Smooth muscle cell (in vitro differentiated cells): Measurements from ENCODE around the gene B4GALT2. TPM values are rescaled to one million over a fixed set of nuclear protein-coding genes. Genes with fewer than 3 reads are reported as not detected.

ENCODE experiments used
- DNase-seq: peaks from one replicate; lab custom pipeline; 2025; ENCODE audit not compliant: unreplicated experiment; lab: John Stamatoyannopoulos, UW
- H2AFZ ChIP-seq: fragments of 200-600 bp; sonication (generic); 2 replicates; pipeline ENCODE4 v1.6.0; 2016; ENCODE audit warnings: antibody characterized with exemption, low read depth, mild to moderate bottlenecking
- H3F3A ChIP-seq: fragments of 200-600 bp; sonication (generic); 2 replicates; pipeline ENCODE4 v1.6.0; 2017; ENCODE audit warnings: antibody characterized with exemption, low read depth
- H3K27ac ChIP-seq: fragments of 200-600 bp; sonication (generic); 2 replicates; pipeline ENCODE4 v1.5.1; 2016; ENCODE audit warnings: low read depth, mild to moderate bottlenecking
- H3K27me3 ChIP-seq: fragments of 200-600 bp; sonication (generic); 2 replicates; pipeline ENCODE4 v1.6.1; 2016; ENCODE audit warnings: low read depth, mild to moderate bottlenecking
- H3K36me3 ChIP-seq: fragments of 200-600 bp; sonication (generic); 2 replicates; pipeline ENCODE4 v1.5.1; 2016; ENCODE audit warnings: low read depth
- H3K4me1 ChIP-seq: fragments of 200-600 bp; sonication (generic); 2 replicates; pipeline ENCODE4 v1.5.1; 2016; ENCODE audit warnings: low read depth
- H3K4me2 ChIP-seq: fragments of 200-600 bp; sonication (generic); 2 replicates; pipeline ENCODE4 v1.6.0; 2016; ENCODE audit warnings: mild to moderate bottlenecking
- H3K4me3 ChIP-seq: fragments of 200-600 bp; sonication (generic); 2 replicates; pipeline ENCODE4 v1.5.1; 2016; ENCODE audit warnings: mild to moderate bottlenecking
- H3K79me2 ChIP-seq: fragments of 200-600 bp; sonication (generic); 2 replicates; pipeline ENCODE4 v1.6.0; 2016; ENCODE audit warnings: low read depth, mild to moderate bottlenecking
- H3K9ac ChIP-seq: fragments of 200-600 bp; sonication (generic); 2 replicates; pipeline ENCODE4 v1.6.0; 2016; ENCODE audit warnings: low read depth
- H3K9me3 ChIP-seq: fragments of 200-600 bp; sonication (generic); replicated peaks from 2 replicates; pipeline ENCODE4 v1.5.1; 2016; ENCODE audit warnings: low read depth
- H4K20me1 ChIP-seq: fragments of 200-600 bp; sonication (generic); 2 replicates; pipeline ENCODE4 v1.6.0; 2016; ENCODE audit warnings: low read depth
- WGBS: methylation state at CpG from one replicate; pipeline ENCODE4 v1.1.7; 2016; ENCODE audit warnings: low lambda C conversion rate; 5-methylcytosine and 5-hydroxymethylcytosine counted together
- polyA plus RNA-seq: library from polyadenylated mRNA; unstranded; fragments of >200 nt; fragmentation: Nextera tagmentation; extraction: Ambion mirVana; gene quantifications from 2 replicates; pipeline ENCODE4 v1.2.1, GENCODE V29; 2016
- total RNA-seq: library from RNA; depleted of rRNA; stranded (reverse); fragments of >200 nt; gene quantifications from 2 replicates; pipeline ENCODE4 v1.2.3, GENCODE V29; 2014
- TF ChIP-seq, protein P1 (sequence below): fragments of 200-600 bp; sonication (generic); IDR thresholded peaks from 2 replicates; pipeline ENCODE4 v1.5.1; 2017; ENCODE audit warnings: borderline replicate concordance, mild to moderate bottlenecking, antibody characterized with exemption; ENCODE audit not compliant: insufficient read depth, poor library complexity, severe bottlenecking

The B4GALT2 gene
- total and polyA plus RNA-seq, 2 experiments from 2014 or later = 52.4 to 135 TPM

- Histone ChIP-seq H3K79me2 (no peaks in the 10 kb centered on the region), H3K4me3 (no peak overlapping the region), H3K4me1 (peaks cover 5% of the 10 kb centered on the region), H3F3A (peaks cover under 1% of the 10 kb centered on the region), H3K4me2 (no peak overlapping the region), H3K9ac (no peak overlapping the region), H3K36me3 (no peaks in the 10 kb centered on the region), H4K20me1 (no peaks in the 10 kb centered on the region), H2AFZ (no peak overlapping the region), H3K9me3 (no peaks in the 10 kb centered on the region), H3K27me3 (no peaks in the 10 kb centered on the region), H3K27ac (no peak overlapping the region)
- DNase-seq = no peak
- 93% methylated on average over 11 of the region's 11 CpGs for WGBS
- TF ChIP-seq, protein P1, sequence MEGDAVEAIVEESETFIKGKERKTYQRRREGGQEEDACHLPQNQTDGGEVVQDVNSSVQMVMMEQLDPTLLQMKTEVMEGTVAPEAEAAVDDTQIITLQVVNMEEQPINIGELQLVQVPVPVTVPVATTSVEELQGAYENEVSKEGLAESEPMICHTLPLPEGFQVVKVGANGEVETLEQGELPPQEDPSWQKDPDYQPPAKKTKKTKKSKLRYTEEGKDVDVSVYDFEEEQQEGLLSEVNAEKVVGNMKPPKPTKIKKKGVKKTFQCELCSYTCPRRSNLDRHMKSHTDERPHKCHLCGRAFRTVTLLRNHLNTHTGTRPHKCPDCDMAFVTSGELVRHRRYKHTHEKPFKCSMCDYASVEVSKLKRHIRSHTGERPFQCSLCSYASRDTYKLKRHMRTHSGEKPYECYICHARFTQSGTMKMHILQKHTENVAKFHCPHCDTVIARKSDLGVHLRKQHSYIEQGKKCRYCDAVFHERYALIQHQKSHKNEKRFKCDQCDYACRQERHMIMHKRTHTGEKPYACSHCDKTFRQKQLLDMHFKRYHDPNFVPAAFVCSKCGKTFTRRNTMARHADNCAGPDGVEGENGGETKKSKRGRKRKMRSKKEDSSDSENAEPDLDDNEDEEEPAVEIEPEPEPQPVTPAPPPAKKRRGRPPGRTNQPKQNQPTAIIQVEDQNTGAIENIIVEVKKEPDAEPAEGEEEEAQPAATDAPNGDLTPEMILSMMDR = no peak
Measured at GRCh38 chr1:43998000-43998378, 19.0 kb downstream of the B4GALT2 start.

DNA sequence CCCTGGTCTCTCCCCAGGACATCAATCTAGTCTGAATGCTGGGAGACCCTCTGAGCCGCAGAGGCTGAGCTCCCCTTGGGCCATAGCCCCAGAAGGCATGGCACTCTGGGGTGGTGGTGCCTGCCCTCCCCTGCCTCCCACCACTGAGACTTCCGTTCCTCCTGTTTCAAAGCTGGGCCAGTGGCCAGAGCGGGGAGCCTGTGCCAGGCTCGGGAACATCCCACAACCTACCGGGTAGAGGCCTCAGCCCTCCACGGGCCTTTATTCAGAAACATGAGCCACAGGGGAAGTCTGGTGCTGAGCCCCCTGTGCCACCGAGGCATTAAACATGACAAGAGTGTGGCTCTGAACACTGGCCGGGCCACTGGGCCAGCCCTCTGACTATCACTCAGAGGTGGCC, 20.4 kb downstream of the B4GALT2 start:
- Histone ChIP-seq H3K36me3 (no peaks in the 10 kb centered on the region), H3K4me3 (no peak overlapping the region), H3K27me3 (no peaks in the 10 kb centered on the region), H3K4me1 (peaks cover 5% of the 10 kb centered on the region), H3K4me2 (no peak overlapping the region), H3K79me2 (no peaks in the 10 kb centered on the region), H2AFZ (no peak overlapping the region), H3F3A (no peaks in the 10 kb centered on the region), H3K9ac (no peak overlapping the region), H4K20me1 (no peaks in the 10 kb centered on the region), H3K27ac (no peak overlapping the region), H3K9me3 (no peaks in the 10 kb centered on the region)
- DNase-seq = no peak
- 96% methylated on average over 8 of the region's 8 CpGs for WGBS
- TF ChIP-seq, protein P1 = no peak

DNA sequence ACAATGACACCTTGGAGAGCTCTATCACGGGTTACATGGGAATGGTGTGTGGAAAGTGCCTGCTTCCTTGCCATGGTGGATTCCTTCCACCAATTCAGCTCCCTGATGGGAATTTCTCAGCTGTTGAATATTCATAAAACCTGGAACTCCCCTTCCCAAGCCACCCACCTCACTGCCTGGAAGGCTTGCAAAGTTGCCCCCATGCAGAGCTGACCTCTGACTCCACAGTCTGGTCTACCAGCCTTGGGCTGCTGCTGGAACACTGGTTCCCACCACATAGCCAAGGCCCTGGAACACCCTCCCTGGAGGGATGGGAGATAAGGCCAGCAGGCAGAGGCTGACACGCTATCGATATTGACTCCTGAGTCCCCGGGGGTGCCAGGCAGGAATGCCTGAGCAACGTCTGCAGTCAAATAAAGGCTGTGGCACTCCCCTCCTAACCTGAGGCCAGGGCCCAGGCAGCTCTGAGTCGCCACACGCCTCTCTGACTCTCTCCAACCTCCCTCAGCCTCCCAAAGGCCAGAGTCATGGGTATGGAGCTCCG, 21.2 kb downstream of the B4GALT2 start:
- WGBS = 94% methylated on average over 8 of the region's 8 CpGs
- H3K27ac ChIP-seq = no peak overlapping the region
- H3K4me1 ChIP-seq = peaks cover 5% of the 10 kb centered on the region
- H3K4me2 ChIP-seq = no peak overlapping the region
- DNase-seq = no peak
- H3K79me2 ChIP-seq = no peaks in the 10 kb centered on the region
- no peak overlapping the region for H3K9ac ChIP-seq
- no peak overlapping the region for H2AFZ ChIP-seq
- H4K20me1 ChIP-seq = no peaks in the 10 kb centered on the region
- H3K36me3 ChIP-seq = no peaks in the 10 kb centered on the region
- TF ChIP-seq, protein P1 = no peak
- no peaks in the 10 kb centered on the region for H3F3A ChIP-seq
- H3K9me3 ChIP-seq = no peaks in the 10 kb centered on the region
- no peaks in the 10 kb centered on the region for H3K27me3 ChIP-seq
- no peak overlapping the region for H3K4me3 ChIP-seq

DNA sequence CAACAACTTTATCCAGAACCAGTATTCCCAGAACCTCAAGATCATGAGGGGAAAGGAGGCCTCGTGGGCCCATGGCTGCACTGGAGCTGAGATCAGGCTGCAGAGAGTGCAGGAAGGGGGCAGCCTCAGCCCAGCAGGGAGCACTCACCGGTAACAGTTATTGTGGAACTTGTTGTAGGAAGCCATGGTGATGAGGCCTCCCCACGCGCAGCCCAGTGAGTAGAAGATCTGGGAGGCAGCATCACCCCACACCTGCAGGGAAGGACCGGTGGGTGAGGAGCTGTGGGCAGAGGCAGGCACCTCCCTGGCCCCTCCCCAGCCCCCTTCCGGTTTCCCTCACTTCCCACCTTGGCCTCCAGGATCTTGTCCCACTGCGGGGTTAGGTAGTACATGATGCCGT, 23.2 kb downstream of the B4GALT2 start:
- H3K4me2 ChIP-seq = no peak overlapping the region
- no peaks in the 10 kb centered on the region for H3K79me2 ChIP-seq
- H3K27me3 ChIP-seq = no peaks in the 10 kb centered on the region
- H4K20me1 ChIP-seq = no peaks in the 10 kb centered on the region
- no peak overlapping the region for H3K27ac ChIP-seq
- no peak for DNase-seq
- H3K4me1 ChIP-seq = no peaks in the 10 kb centered on the region
- TF ChIP-seq, protein P1 = no peak
- no peaks in the 10 kb centered on the region for H3K36me3 ChIP-seq
- no peaks in the 10 kb centered on the region for H3K9me3 ChIP-seq
- no peaks in the 10 kb centered on the region for H3F3A ChIP-seq
- H2AFZ ChIP-seq = no peak overlapping the region
- H3K4me3 ChIP-seq = no peak overlapping the region
- WGBS = 87% methylated on average over 8 of the region's 8 CpGs
- H3K9ac ChIP-seq = no peak overlapping the region
